Spleen (tissue), 7 donors: ENCODE data around the gene SUCLA2.

ENCODE experiments used
- CTCF ChIP-seq, 11 experiments: fragments of 200-600 bp in 7 of 11; fragments of 450-650 bp in 4 of 11; sonication (generic) in 4 of 11; IDR thresholded peaks in 8 of 11; conservative IDR thresholded peaks in 3 of 11; 1 replicate in 7 of 11; 2 replicates in 4 of 11; pipeline versions ENCODE4 v1.4.0 to v1.8.0; 2016 to 2021; ENCODE audit warnings: antibody characterized with exemption in 11 of 11, inconsistent platforms in 4 of 11, mild to moderate bottlenecking in 1 of 11
- POLR2A ChIP-seq, 3 donors: fragments of 450-650 bp; IDR thresholded peaks; one replicate each; pipeline ENCODE4 v1.5.1; 2017; ENCODE audit warnings: antibody characterized with exemption in 3 of 3, mild to moderate bottlenecking in 1 of 3
- POLR2AphosphoS5 ChIP-seq, 3 donors: sonication (generic); formaldehyde crosslinking; IDR thresholded peaks; one replicate each; pipeline ENCODE4 v1.5.1; 2017; ENCODE audit warnings: antibody characterized with exemption in 3 of 3
- donor health status: DM: no; HTN: no; CAD: no; lungs with moderate emphysema.
- donor health status: DM: no; HTN: no; CAD: no.
- donor health status: DM: no; HTN: no; CAD: no.

DNA sequence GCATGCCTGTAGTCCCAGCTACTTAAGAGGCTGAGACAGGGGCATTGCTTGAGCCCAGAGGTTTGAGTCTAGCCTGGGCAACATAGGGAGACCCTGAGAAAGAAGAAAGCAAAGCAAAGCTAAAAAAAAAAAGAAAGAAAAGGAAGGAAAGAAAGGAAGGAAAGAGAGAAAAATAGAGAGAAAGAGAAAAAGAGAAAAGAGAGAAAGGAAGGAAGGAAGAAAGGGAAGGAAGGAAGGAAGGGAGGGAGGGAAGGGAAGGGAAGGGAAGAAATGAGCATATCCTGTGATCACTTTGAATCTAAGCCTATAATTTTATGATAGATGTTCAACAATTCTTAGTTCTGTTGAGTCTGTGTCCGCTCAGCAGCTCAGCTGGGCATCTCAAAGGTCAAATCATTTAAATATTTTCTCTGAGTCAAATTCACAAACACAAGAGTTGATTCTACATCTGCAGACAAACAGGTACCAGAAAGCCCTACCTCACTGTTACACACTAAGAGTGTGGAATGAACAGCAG is 70.4 kb downstream of the SUCLA2 start:
- TF ChIP-seq POLR2AphosphoS5 (IDR thresholded peaks at IDR 0.05) (no peak), CTCF (IDR thresholded peaks at IDR 0.05 in 8 of 11, conservative IDR thresholded peaks at IDR 0.05 in 3 of 11) (no peak), POLR2A (IDR thresholded peaks at IDR 0.05) (no peak)
